Neural cell (in vitro differentiated cells): ENCODE data around the gene CDK11A. TPM values are rescaled to one million over a fixed set of nuclear protein-coding genes. Genes with fewer than 3 reads are reported as not detected.

ENCODE experiments used
- H2AFZ ChIP-seq: fragments of 200-600, 300-800 bp; sonication (generic), shearing (Covaris generic); 2 replicates; pipeline ENCODE4 v1.6.0; 2014; ENCODE audit warnings: low read depth, mild to moderate bottlenecking, antibody characterized with exemption, low read length, moderate library complexity
- H3F3A ChIP-seq: fragments of 200-600 bp; shearing (Covaris generic); 2 replicates; pipeline ENCODE4 v1.6.1; 2016; ENCODE audit warnings: mild to moderate bottlenecking, moderate library complexity, mixed read lengths, antibody characterized with exemption, low read length; ENCODE audit not compliant: insufficient read depth, poor library complexity, severe bottlenecking
- H3K27ac ChIP-seq: fragments of 200-600, 300-800 bp; sonication (generic), shearing (Covaris generic); 2 replicates; pipeline ENCODE4 v1.5.1; 2014; ENCODE audit warnings: mild to moderate bottlenecking, low read length, moderate library complexity
- H3K27me3 ChIP-seq: fragments of 300-800, 200-600 bp; sonication (generic), shearing (Covaris generic); 2 replicates; pipeline ENCODE4 v1.6.0; 2014; ENCODE audit warnings: mild to moderate bottlenecking, low read depth, low read length, moderate library complexity; ENCODE audit not compliant: insufficient read depth
- H3K36me3 ChIP-seq: fragments of 300-800, 200-600 bp; sonication (generic), shearing (Covaris generic); 2 replicates; pipeline ENCODE4 v1.5.1; 2014; ENCODE audit warnings: mild to moderate bottlenecking, antibody characterized with exemption, low read length, moderate library complexity; ENCODE audit not compliant: insufficient read depth
- H3K4me2 ChIP-seq: fragments of 300-800, 200-600 bp; sonication (generic), shearing (Covaris generic); 2 replicates; pipeline ENCODE4 v1.6.0; 2014; ENCODE audit warnings: mild to moderate bottlenecking, low read length
- H3K4me3 ChIP-seq: fragments of 300-800, 200-600 bp; sonication (generic), shearing (Covaris generic); 2 replicates; pipeline ENCODE4 v1.5.1; 2014; ENCODE audit warnings: mild to moderate bottlenecking, low read length, moderate library complexity
- H3K79me2 ChIP-seq: fragments of 200-600 bp; shearing (Covaris generic); replicated peaks from 2 replicates; pipeline ENCODE4 v1.6.0; 2014; ENCODE audit warnings: mild to moderate bottlenecking, low read length, moderate library complexity; ENCODE audit not compliant: insufficient read depth
- H3K9ac ChIP-seq: fragments of 300-800, 200-600 bp; sonication (generic), shearing (Covaris generic); 2 replicates; pipeline ENCODE4 v1.6.1; 2016; ENCODE audit warnings: mild to moderate bottlenecking, low read length, mixed read lengths
- H3K9me2 ChIP-seq: fragments of 200-600 bp; shearing (Covaris generic); 2 replicates; pipeline ENCODE4 v1.6.1; 2016; ENCODE audit warnings: mild to moderate bottlenecking, low read length, mixed read lengths; ENCODE audit not compliant: insufficient read depth
- H3K9me3 ChIP-seq: fragments of 200-600, 300-800 bp; sonication (generic), shearing (Covaris generic); 2 replicates; pipeline ENCODE4 v1.6.1; 2016; ENCODE audit warnings: mild to moderate bottlenecking, mixed run types, low read length, moderate library complexity, mixed read lengths
- H4K20me1 ChIP-seq: fragments of 200-600 bp; shearing (Covaris generic); 2 replicates; pipeline ENCODE4 v1.6.1; 2016; ENCODE audit warnings: mild to moderate bottlenecking, mixed run types; ENCODE audit not compliant: insufficient read depth
- CTCF ChIP-seq: fragments of 450-650 bp; IDR thresholded peaks from 2 replicates; pipeline ENCODE4 v1.5.1; 2014; ENCODE audit warnings: antibody characterized with exemption, mild to moderate bottlenecking, moderate library complexity; ENCODE audit not compliant: poor library complexity, severe bottlenecking
- EP300 ChIP-seq: fragments of 450-650 bp; conservative IDR thresholded peaks from 2 replicates; pipeline ENCODE4 v1.6.1; 2014; ENCODE audit warnings: antibody characterized with exemption, mild to moderate bottlenecking, moderate library complexity; ENCODE audit not compliant: poor library complexity, severe bottlenecking
- EZH2 ChIP-seq: fragments of 200-600, 300-800 bp; shearing (Covaris generic), sonication (generic); IDR thresholded peaks from 2 replicates; pipeline ENCODE4 v1.6.1; 2014; ENCODE audit warnings: antibody characterized with exemption, low read length, borderline replicate concordance, mild to moderate bottlenecking; ENCODE audit not compliant: insufficient read depth, poor library complexity, severe bottlenecking
- MXI1 ChIP-seq: fragments of 450-650 bp; conservative IDR thresholded peaks from 2 replicates; pipeline ENCODE4 v1.6.1; 2014; ENCODE audit warnings: antibody characterized with exemption, mild to moderate bottlenecking; ENCODE audit not compliant: poor library complexity, severe bottlenecking
- POLR2AphosphoS5 ChIP-seq: IDR thresholded peaks from 2 replicates; pipeline ENCODE4 v1.6.1; 2012
- RAD21 ChIP-seq: fragments of 450-650 bp; conservative IDR thresholded peaks from 2 replicates; pipeline ENCODE4 v1.6.1; 2014; ENCODE audit warnings: antibody characterized with exemption, mild to moderate bottlenecking, moderate library complexity
- REST ChIP-seq: IDR thresholded peaks from 2 replicates; pipeline ENCODE4 v1.6.1; 2012; ENCODE audit warnings: borderline replicate concordance
- SMC3 ChIP-seq: fragments of 450-650 bp; conservative IDR thresholded peaks from 2 replicates; pipeline ENCODE4 v1.6.1; 2014; ENCODE audit warnings: antibody characterized with exemption, mild to moderate bottlenecking, moderate library complexity; ENCODE audit not compliant: poor library complexity
- TAF1 ChIP-seq: IDR thresholded peaks from 2 replicates; pipeline ENCODE4 v1.6.1; 2012; ENCODE audit warnings: low read depth
- polyA plus RNA-seq: library from polyadenylated mRNA; depleted of rRNA; stranded (reverse); fragments of >200 nt; gene quantifications from 2 replicates; pipeline ENCODE4 v1.2.3, GENCODE V29; 2014

Gene CDK11A
- polyA plus RNA-seq, 1 donor from 2014 or later, result 20.2 TPM

GRCh38 chr1:1753607-1754005 is 29.4 kb upstream of the CDK11A start:
- Histone ChIP-seq H3K9me2 (no peaks in the 10 kb centered on the region), H3K4me2 (no peak overlapping the region), H3K4me3 (no peak overlapping the region), H3K36me3 (no peaks in the 10 kb centered on the region), H3F3A (no peaks in the 10 kb centered on the region), H4K20me1 (no peaks in the 10 kb centered on the region), H3K79me2 (no peaks in the 10 kb centered on the region), H3K9ac (no peak overlapping the region), H3K9me3 (no peaks in the 10 kb centered on the region), H3K27ac (no peak overlapping the region), H2AFZ (no peak overlapping the region), H3K27me3 (no peaks in the 10 kb centered on the region)
- TF ChIP-seq CTCF (no peak), EP300 (no peak), SMC3 (no peak), TAF1 (no peak)

- H3K4me2 ChIP-seq, result no peak overlapping the region
- H3K4me3 ChIP-seq, result no peak overlapping the region
- no peak for TF ChIP-seq REST
- TF ChIP-seq SMC3, result no peak
- TF ChIP-seq POLR2AphosphoS5, result no peak
- no peak for TF ChIP-seq TAF1
- no peak for TF ChIP-seq EZH2
- TF ChIP-seq MXI1, result no peak
- no peak for TF ChIP-seq RAD21
- no peak for TF ChIP-seq CTCF
- H3K27ac ChIP-seq, result no peak overlapping the region
- H2AFZ ChIP-seq, result no peak overlapping the region
- H4K20me1 ChIP-seq, result no peaks in the 10 kb centered on the region
- no peaks in the 10 kb centered on the region for H3K9me2 ChIP-seq
- H3K36me3 ChIP-seq, result no peaks in the 10 kb centered on the region
- H3K9me3 ChIP-seq, result no peaks in the 10 kb centered on the region
- no peak overlapping the region for H3K9ac ChIP-seq
- no peaks in the 10 kb centered on the region for H3F3A ChIP-seq
- no peaks in the 10 kb centered on the region for H3K27me3 ChIP-seq
- H3K79me2 ChIP-seq, result no peaks in the 10 kb centered on the region
Measured at GRCh38 chr1:1752636-1753606, 28.8 kb upstream of the CDK11A start.
